DND-41 (cell line): Measurements from ENCODE around the gene FAM234A.

ENCODE experiments used
- ATAC-seq: fragments of 200-7000 bp; cut with Tn5 transposase; 3 replicates; pipeline ENCODE4 v1.9.1; 2021; ENCODE audit warnings: low read depth; ENCODE audit not compliant: insufficient read depth
- DNase-seq: peaks from one replicate; pipeline ENCODE4 v3.0.0-alpha.2; 2020
- H2AFZ ChIP-seq: 2 replicates; pipeline ENCODE4 v1.6.0; 2012; ENCODE audit warnings: low read depth, low read length
- H3K27ac ChIP-seq: 2 replicates; pipeline ENCODE4 v1.5.1; 2012; ENCODE audit warnings: low read length, inconsistent platforms
- H3K27me3 ChIP-seq: fragments of 200-600 bp; sonication (generic); 2 replicates; pipeline ENCODE4 v1.6.0; 2012; ENCODE audit warnings: low read length, mild to moderate bottlenecking, inconsistent platforms; ENCODE audit not compliant: insufficient read depth, poor library complexity
- H3K36me3 ChIP-seq: 2 replicates; pipeline ENCODE4 v1.5.1; 2012; ENCODE audit warnings: low read length, inconsistent platforms; ENCODE audit not compliant: insufficient read depth
- H3K4me1 ChIP-seq: 2 replicates; pipeline ENCODE4 v1.5.1; 2012; ENCODE audit warnings: mild to moderate bottlenecking, low read length; ENCODE audit not compliant: insufficient read depth
- H3K4me2 ChIP-seq: 2 replicates; pipeline ENCODE4 v1.6.0; 2012; ENCODE audit warnings: mild to moderate bottlenecking, moderate library complexity, low read length, inconsistent platforms; ENCODE audit not compliant: insufficient read depth
- H3K4me3 ChIP-seq, 2 experiments: fragments of 200-600 bp in 1 of 2; shearing (Covaris generic) in 1 of 2; 2 replicates each; pipeline ENCODE4 v1.5.1; 2012 to 2016; ENCODE audit warnings: inconsistent platforms in 2 of 2, low read length in 2 of 2, mild to moderate bottlenecking in 2 of 2, low read depth in 1 of 2, moderate library complexity in 1 of 2
- H3K79me2 ChIP-seq: 2 replicates; pipeline ENCODE4 v1.6.0; 2012; ENCODE audit warnings: low read length, inconsistent platforms; ENCODE audit not compliant: insufficient read depth
- H3K9ac ChIP-seq: 2 replicates; pipeline ENCODE4 v1.6.0; 2012; ENCODE audit warnings: low read depth, mild to moderate bottlenecking, inconsistent platforms, low read length, moderate library complexity
- H3K9me3 ChIP-seq: 2 replicates; pipeline ENCODE4 v1.5.1; 2012; ENCODE audit warnings: low read length, moderate library complexity, mild to moderate bottlenecking, inconsistent platforms; ENCODE audit not compliant: insufficient read depth, severe bottlenecking
- H4K20me1 ChIP-seq: 2 replicates; pipeline ENCODE4 v1.6.0; 2012; ENCODE audit warnings: low read length; ENCODE audit not compliant: insufficient read depth
- EZH2 ChIP-seq: IDR thresholded peaks from 3 replicates; pipeline ENCODE4 v1.6.1; 2012; ENCODE audit warnings: borderline replicate concordance, low read depth, mild to moderate bottlenecking, moderate library complexity, low read length, inconsistent platforms; ENCODE audit not compliant: severe bottlenecking
- TF ChIP-seq, protein P1 (sequence below): IDR thresholded peaks from 2 replicates; pipeline ENCODE4 v1.5.1; 2012; ENCODE audit warnings: borderline replicate concordance, low read length, moderate library complexity, mild to moderate bottlenecking; ENCODE audit not compliant: poor library complexity, severe bottlenecking; ENCODE audit errors: extremely low read depth

The FAM234A gene

DNA sequence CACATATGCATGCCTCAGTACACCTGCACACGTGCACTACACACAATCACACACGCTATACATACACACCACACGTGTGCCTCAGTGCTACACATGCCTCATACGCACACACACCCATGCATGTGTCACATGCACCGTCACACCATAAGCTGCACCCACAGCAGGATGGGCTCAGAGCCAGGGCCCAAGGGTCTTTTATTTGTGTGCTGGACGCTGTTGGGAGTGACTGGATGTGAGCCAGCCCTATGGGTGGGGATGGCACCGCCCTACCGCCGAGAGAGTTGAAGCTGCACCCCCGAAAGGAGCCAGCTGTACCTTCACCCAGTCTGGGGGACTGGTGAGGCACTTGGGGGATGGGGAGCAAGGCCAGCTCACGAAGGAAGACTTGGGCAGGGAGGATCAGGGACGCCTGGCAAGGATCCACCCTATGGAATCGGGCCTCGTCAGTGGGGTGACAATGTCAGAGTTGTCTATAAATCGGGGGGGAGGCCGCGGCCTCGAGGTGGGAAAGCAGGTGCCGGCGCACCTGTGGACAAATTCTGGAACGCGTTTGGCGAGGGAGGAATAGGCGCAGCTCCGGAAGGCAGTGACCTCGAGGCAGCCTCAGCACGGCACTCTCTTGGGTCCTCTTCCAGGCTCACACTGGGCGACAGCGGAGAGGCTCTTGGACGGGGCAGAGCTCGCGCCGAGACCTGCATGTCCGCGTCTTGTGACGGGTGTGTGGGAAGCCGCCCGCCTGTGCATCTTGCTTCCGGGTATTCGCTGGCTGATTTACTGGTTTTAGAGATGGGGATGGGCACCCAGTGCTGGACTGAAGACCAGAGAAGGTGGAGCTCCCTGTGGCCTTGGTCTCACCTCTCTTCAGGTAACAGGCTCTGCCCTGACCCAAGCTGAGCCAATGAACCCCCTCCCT, 33.8 kb downstream of the FAM234A start:
- Histone ChIP-seq H3K4me1 (no peaks in the 10 kb centered on the region), H3K79me2 (no peaks in the 10 kb centered on the region), H2AFZ (no peak overlapping the region), H3K9ac (no peak overlapping the region), H4K20me1 (no peaks in the 10 kb centered on the region), H3K4me2 (no peak overlapping the region), H3K27ac (no peak overlapping the region), H3K4me3 (no peak overlapping the region), H3K27me3 (no peaks in the 10 kb centered on the region), H3K9me3 (no peaks in the 10 kb centered on the region), H3K36me3 (peaks cover 19% of the 10 kb centered on the region)
- TF ChIP-seq, protein P1, sequence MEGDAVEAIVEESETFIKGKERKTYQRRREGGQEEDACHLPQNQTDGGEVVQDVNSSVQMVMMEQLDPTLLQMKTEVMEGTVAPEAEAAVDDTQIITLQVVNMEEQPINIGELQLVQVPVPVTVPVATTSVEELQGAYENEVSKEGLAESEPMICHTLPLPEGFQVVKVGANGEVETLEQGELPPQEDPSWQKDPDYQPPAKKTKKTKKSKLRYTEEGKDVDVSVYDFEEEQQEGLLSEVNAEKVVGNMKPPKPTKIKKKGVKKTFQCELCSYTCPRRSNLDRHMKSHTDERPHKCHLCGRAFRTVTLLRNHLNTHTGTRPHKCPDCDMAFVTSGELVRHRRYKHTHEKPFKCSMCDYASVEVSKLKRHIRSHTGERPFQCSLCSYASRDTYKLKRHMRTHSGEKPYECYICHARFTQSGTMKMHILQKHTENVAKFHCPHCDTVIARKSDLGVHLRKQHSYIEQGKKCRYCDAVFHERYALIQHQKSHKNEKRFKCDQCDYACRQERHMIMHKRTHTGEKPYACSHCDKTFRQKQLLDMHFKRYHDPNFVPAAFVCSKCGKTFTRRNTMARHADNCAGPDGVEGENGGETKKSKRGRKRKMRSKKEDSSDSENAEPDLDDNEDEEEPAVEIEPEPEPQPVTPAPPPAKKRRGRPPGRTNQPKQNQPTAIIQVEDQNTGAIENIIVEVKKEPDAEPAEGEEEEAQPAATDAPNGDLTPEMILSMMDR: no peak
- no peak for TF ChIP-seq EZH2
- DNase-seq: no peak
- ATAC-seq: no peak

DNA sequence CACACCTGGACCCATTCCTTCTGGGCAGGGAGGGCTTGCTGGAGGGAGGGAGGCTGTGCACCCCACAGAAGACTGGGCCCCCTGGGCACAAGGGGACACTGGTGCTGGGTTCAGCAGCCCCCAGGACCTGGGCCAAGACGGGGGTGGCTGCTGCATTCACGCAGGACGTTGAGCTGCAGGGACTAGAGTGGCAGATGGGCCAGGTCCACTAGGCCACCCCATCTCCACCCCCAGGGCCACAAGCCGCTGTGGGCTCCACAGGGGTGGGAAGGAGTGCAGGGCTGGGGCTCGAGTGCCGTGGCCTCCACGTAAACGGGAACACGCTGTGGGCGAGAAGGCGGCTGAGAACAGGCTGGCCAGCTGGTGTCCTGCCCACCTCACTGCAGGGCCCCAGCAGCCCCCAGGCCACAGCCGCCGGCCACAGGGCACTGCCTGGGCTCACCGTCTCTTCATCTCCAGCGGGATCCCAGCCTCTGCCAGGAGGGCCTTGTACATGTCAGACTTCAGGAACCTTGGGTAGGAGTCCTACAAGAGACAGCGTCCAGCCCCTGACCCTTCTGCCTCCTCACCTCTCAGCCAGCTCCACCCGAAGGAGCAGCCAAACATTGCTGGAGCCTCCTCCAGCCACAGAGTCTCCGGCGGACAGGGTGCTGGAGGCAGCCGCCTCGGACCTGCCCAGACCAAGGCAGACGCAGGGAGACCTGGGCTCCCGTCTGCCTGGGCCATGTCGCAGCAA, 34.6 kb downstream of the FAM234A start:
- Histone ChIP-seq H3K27ac (no peak overlapping the region), H3K4me1 (no peaks in the 10 kb centered on the region), H3K4me2 (no peak overlapping the region), H3K36me3 (peaks cover 11% of the 10 kb centered on the region; the same call in 1 of the 2 replicates), H3K9me3 (no peaks in the 10 kb centered on the region), H3K9ac (no peak overlapping the region), H3K79me2 (no peaks in the 10 kb centered on the region), H3K4me3 (no peak overlapping the region), H4K20me1 (peaks cover 3% of the 10 kb centered on the region; the same call in 1 of the 2 replicates), H2AFZ (no peak overlapping the region), H3K27me3 (no peaks in the 10 kb centered on the region)
- TF ChIP-seq EZH2: no peak
- TF ChIP-seq, protein P1: no peak
- DNase-seq: no peak
- no peak for ATAC-seq

DNA sequence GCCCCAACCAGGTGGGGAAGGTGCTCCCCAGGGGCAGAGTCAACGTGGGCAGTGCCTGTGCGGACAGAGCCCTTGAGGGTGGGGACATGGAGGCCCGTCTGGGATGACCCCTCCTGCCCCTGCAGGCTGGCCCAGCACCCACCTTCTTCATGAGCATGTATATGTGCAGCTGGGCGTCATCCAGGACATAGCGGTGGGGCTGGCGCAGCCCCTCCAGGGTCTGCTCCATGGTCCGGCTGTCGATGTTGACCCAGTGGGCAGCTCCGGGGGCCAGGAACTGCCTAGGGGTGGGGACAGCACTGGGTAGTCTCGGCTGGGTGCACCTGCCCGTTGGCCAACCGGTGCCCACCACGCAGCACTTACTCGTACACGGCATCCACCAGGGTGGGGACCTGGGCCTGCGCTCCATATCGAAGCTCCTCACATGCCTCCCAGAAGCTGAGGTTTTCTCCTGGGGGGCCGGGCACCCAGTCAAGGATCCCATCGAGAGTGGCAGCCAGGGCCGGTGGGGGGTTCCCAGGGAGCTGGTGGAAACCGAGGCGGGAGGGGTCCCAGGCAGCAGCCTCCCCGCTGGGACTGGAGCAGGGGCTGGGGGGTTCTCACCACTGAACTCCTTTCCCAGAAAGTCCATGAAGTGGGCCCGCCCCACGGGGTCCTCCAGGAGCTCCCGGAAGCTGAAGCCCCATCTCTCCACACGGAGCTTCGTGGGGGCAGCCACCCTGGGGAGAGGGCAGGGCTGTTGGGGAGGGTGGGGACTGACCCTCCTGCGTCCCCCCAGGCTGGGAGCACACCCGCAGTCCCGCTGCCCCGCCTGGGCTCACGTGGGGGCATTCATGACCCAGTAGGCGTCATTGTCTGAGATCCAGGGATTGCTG, 36.0 kb downstream of the FAM234A start:
- Histone ChIP-seq H3K79me2 (no peaks in the 10 kb centered on the region), H3K9ac (no peak overlapping the region), H3K27ac (no peak overlapping the region), H2AFZ (no peak overlapping the region), H3K4me3 (no peak overlapping the region), H3K4me2 (no peak overlapping the region), H3K36me3 (no peaks in the 10 kb centered on the region), H4K20me1 (peaks cover 4% of the 10 kb centered on the region; the same call in 1 of the 2 replicates), H3K27me3 (no peaks in the 10 kb centered on the region), H3K4me1 (no peaks in the 10 kb centered on the region), H3K9me3 (no peaks in the 10 kb centered on the region)
- no peak for TF ChIP-seq EZH2
- TF ChIP-seq, protein P1: no peak
- ATAC-seq (no peak), DNase-seq (no peak)
